Activated T-helper 2 cell treated with anti-CD3 and anti-CD28 coated beads, Interferon-gamma antibody, Interleukin-2, Interleukin-4, amounts not matched to agents 10 μg/mL and 5 μg/mL and 100 μg/mL, durations not matched to agents 14 hours and 24 hours and 36 hours (primary cell): ENCODE measurements around the gene GALNTL6. TPM values are rescaled to one million over a fixed set of nuclear protein-coding genes. Genes with fewer than 3 reads are reported as not detected.

Source experiments
- DNase-seq: peaks from one replicate; pipeline ENCODE4 v3.0.0; 2021; ENCODE audit warnings: low spot score
- H3K27ac Mint-ChIP-seq: one replicate; pipeline ENCODE4 v1.8.0; 2021; ENCODE audit warnings: mixed read lengths
- H3K27me3 Mint-ChIP-seq: one replicate; pipeline ENCODE4 v1.8.0; 2021; ENCODE audit warnings: low read depth, mixed read lengths
- H3K36me3 Mint-ChIP-seq: one replicate; pipeline ENCODE4 v1.8.0; 2021; ENCODE audit warnings: low read depth, mixed read lengths
- H3K4me1 Mint-ChIP-seq: one replicate; pipeline ENCODE4 v1.8.0; 2021; ENCODE audit warnings: low read depth, mixed read lengths
- H3K4me3 Mint-ChIP-seq: one replicate; pipeline ENCODE4 v1.8.0; 2021; ENCODE audit warnings: low read depth, mild to moderate bottlenecking, moderate library complexity, mixed read lengths
- H3K9me3 Mint-ChIP-seq: one replicate; pipeline ENCODE4 v1.8.0; 2021; ENCODE audit warnings: mixed read lengths
- intact Hi-C: fragments of 100-400 bp; cut with micrococcal nuclease; formaldehyde crosslinking; loops from one replicate; pipeline ENCODE4 v1.15.1; 2023
- total RNA-seq: library from RNA; stranded (reverse); gene quantifications from 2 replicates; pipeline ENCODE4 v1.2.3, GENCODE V29; 2022

GALNTL6 gene
- total RNA-seq, 1 donor from 2014 or later = not detected

DNA sequence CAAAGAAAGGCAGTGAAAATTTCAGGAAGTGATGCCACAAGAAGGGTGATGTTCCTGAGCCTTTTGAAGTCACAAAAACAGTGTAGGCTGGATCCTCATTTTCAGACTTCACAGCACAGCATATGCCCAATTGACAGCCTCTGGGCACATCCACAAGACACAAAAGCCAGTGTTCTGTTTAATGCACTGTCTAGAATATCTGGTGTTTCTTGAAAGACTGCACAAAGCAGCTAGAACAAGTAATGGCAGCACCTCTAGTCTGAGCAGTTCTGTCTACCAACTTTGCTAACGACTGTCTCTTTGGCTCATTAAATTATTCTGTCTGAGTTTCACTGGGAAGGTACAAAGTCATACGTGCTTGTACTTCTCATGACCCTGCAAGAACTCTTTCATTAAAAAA is 938.3 kb downstream of the GALNTL6 start:
- no peak for DNase-seq
- Mint-ChIP-seq H3K4me1 (peaks cover 2% of the 10 kb centered on the region), H3K27ac (no peak overlapping the region), H3K36me3 (no peaks in the 10 kb centered on the region), H3K27me3 (no peaks in the 10 kb centered on the region), H3K4me3 (no peak overlapping the region), H3K9me3 (no peaks in the 10 kb centered on the region)
- intact Hi-C loops = no loop called here

GRCh38 chr4:172758586-172759340 is 945.6 kb downstream of the GALNTL6 start:
- Mint-ChIP-seq H3K36me3 (no peaks in the 10 kb centered on the region), H3K4me3 (no peak overlapping the region), H3K9me3 (no peaks in the 10 kb centered on the region), H3K27ac (no peak overlapping the region), H3K4me1 (no peaks in the 10 kb centered on the region), H3K27me3 (no peaks in the 10 kb centered on the region)
- intact Hi-C loops = no loop called here
- no peak for DNase-seq

DNA sequence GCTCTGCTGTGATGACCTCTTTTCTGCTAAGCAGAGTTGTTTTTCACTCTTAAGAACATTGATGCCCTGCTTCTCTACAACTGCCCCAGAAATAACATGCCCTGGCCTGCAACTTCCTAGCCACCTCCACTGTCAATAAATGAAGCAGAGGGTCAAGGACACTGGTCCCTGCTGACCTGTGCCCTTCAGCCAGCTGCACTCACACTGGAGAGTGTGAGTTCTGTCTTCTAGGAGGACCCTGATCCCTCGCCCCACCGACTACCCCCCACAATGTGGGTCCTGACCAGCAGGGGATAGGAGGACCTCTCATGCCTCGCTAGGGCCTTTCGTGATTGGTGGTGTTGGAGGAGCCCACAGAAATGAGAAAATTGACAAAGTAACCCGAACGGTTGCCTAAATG is 947.3 kb downstream of the GALNTL6 start:
- Mint-ChIP-seq H3K4me3 (no peak overlapping the region), H3K27ac (no peak overlapping the region), H3K27me3 (no peaks in the 10 kb centered on the region), H3K36me3 (no peaks in the 10 kb centered on the region), H3K4me1 (no peaks in the 10 kb centered on the region), H3K9me3 (no peaks in the 10 kb centered on the region)
- intact Hi-C loops = no loop called here
- no peak for DNase-seq

- Mint-ChIP-seq H3K4me1 (no peaks in the 10 kb centered on the region), H3K9me3 (no peaks in the 10 kb centered on the region), H3K4me3 (no peak overlapping the region), H3K36me3 (no peaks in the 10 kb centered on the region), H3K27me3 (no peaks in the 10 kb centered on the region), H3K27ac (no peak overlapping the region)
- DNase-seq = no peak
- intact Hi-C loops = no loop called here
These were observed 949.7 kb downstream of the GALNTL6 start for GRCh38 chr4:172762895-172763294.

- Mint-ChIP-seq H3K4me3 (no peak overlapping the region), H3K36me3 (no peaks in the 10 kb centered on the region), H3K4me1 (no peaks in the 10 kb centered on the region), H3K27me3 (no peaks in the 10 kb centered on the region), H3K9me3 (no peaks in the 10 kb centered on the region), H3K27ac (no peak overlapping the region)
- intact Hi-C loops = no loop called here
- no peak for DNase-seq
These were observed 957.6 kb downstream of the GALNTL6 start for GRCh38 chr4:172770787-172771186.

DNA sequence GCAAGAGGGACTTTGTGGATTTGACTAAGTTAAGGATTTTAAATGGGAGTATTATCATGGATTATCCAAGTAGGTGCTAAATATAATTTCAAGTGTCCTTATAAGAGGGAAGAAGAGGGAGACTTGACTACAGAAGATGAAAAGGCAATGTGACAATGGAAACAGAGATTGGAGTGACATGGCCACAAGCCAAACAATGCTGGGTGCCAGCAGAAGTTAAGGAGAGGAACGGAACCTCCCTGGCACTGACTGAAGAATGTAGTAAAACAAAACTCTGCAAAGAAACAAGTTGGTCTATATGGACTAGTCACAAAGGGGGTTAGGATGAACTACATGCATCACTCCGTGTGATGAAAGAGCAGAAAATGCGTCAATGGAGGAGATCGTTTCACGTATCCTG is 959.6 kb downstream of the GALNTL6 start:
- Mint-ChIP-seq H3K27me3 (no peaks in the 10 kb centered on the region), H3K9me3 (no peaks in the 10 kb centered on the region), H3K27ac (no peak overlapping the region), H3K4me3 (no peak overlapping the region), H3K36me3 (no peaks in the 10 kb centered on the region), H3K4me1 (no peaks in the 10 kb centered on the region)
- no peak for DNase-seq
- intact Hi-C loops = no loop called here

DNA sequence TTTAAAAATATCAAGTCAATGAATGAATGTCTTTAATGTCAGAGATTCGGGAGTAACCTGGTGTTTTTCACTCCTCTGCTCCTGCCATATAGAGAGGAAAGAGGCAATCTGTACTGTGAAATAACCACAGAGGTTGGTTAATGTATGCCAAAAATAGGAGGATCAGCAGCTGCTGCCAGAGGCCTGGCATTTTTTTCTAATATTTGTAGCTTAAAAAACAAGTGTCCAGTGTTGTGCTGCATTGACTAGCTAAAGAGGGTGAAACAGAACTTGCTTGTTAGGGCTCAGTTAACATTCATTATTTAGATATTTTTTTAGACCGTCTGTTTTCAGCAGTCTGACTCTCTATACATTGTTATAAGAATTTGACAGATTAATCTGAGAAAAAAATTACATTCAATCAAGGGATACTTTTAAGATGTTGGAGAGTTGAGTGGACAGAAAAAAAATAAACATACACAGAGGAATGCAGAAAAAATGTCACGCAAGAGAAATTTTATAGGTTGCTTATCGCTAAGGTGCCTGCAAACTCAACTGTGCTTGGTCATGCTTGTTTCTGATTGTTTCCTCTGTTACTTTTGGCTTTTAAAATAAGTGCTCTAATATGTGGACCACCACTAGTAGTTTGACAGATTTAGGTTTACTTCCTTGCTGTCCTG is 963.1 kb downstream of the GALNTL6 start:
- no peak overlapping the region for H3K4me3 Mint-ChIP-seq
- H3K27ac Mint-ChIP-seq = no peak overlapping the region
- intact Hi-C loops = no loop called here
- no peaks in the 10 kb centered on the region for H3K27me3 Mint-ChIP-seq
- H3K36me3 Mint-ChIP-seq = no peaks in the 10 kb centered on the region
- no peak for DNase-seq
- no peaks in the 10 kb centered on the region for H3K9me3 Mint-ChIP-seq
- no peaks in the 10 kb centered on the region for H3K4me1 Mint-ChIP-seq

- Mint-ChIP-seq H3K4me1 (no peaks in the 10 kb centered on the region), H3K27ac (no peak overlapping the region), H3K4me3 (no peak overlapping the region), H3K36me3 (no peaks in the 10 kb centered on the region), H3K27me3 (no peaks in the 10 kb centered on the region), H3K9me3 (no peaks in the 10 kb centered on the region)
- intact Hi-C loops = no loop called here
- DNase-seq = no peak
These were observed 964.7 kb downstream of the GALNTL6 start for GRCh38 chr4:172777729-172778431.

- intact Hi-C loops = no loop called here
- Mint-ChIP-seq H3K4me3 (no peak overlapping the region), H3K36me3 (no peaks in the 10 kb centered on the region), H3K4me1 (no peaks in the 10 kb centered on the region), H3K27me3 (no peaks in the 10 kb centered on the region), H3K27ac (no peak overlapping the region), H3K9me3 (no peaks in the 10 kb centered on the region)
- no peak for DNase-seq
These were observed 965.4 kb downstream of the GALNTL6 start for GRCh38 chr4:172778583-172778982.

GRCh38 chr4:172780566-172781081 is 967.4 kb downstream of the GALNTL6 start:
- intact Hi-C loops = no loop called here
- Mint-ChIP-seq H3K27me3 (no peaks in the 10 kb centered on the region), H3K9me3 (no peaks in the 10 kb centered on the region), H3K4me1 (no peaks in the 10 kb centered on the region), H3K4me3 (no peak overlapping the region), H3K27ac (no peak overlapping the region), H3K36me3 (no peaks in the 10 kb centered on the region)
- DNase-seq = no peak

GRCh38 chr4:172785613-172786012 is 972.4 kb downstream of the GALNTL6 start:
- intact Hi-C loops = no loop called here
- Mint-ChIP-seq H3K4me3 (no peak overlapping the region), H3K27me3 (no peaks in the 10 kb centered on the region), H3K27ac (no peak overlapping the region), H3K9me3 (no peaks in the 10 kb centered on the region), H3K4me1 (no peaks in the 10 kb centered on the region), H3K36me3 (no peaks in the 10 kb centered on the region)
- DNase-seq = no peak

DNA sequence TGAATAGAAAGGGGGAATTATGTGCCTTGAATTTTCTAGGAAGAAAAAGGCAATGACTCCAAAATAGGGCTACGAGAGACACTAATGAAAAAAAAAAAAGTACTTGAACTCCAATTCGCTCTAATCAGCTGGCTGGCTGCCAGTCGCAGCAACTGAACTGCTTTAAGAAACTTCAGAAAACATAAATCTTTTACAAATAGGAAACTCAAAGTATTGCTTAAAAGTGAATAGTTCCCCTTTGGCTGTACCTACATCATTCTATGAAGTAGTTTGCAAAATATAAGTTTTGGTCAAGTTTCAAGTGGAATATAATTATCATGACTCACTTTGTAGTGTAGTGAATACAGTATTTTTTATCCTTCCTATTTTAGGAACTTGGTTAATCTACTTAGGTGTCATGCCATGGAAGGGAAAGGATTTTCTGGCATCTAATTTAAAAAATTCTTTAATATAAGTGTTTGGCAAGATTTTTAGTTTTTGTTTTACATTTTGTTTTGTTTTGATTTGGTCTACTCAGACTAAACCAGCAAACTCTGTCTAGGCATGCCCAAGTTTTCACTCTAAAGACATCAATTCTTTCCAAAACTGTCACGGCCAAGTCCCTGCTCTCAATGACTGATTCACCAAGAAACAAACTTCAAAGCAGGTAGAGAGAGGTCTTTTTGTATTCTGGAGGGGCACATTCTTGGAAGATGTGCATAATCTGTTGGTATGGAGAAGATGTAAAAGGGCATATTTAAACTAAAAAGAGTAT is 973.0 kb downstream of the GALNTL6 start:
- no peak overlapping the region for H3K4me3 Mint-ChIP-seq
- H3K4me1 Mint-ChIP-seq = no peaks in the 10 kb centered on the region
- no peaks in the 10 kb centered on the region for H3K27me3 Mint-ChIP-seq
- H3K9me3 Mint-ChIP-seq = no peaks in the 10 kb centered on the region
- DNase-seq = no peak
- intact Hi-C loops = no loop called here
- H3K27ac Mint-ChIP-seq = no peak overlapping the region
- H3K36me3 Mint-ChIP-seq = no peaks in the 10 kb centered on the region
